Activated T-cell treated with anti-CD3 and anti-CD28 coated beads, Interleukin-2, amount 50 U/mL, for 4 hours (primary cell): Measurements from ENCODE around the gene MUTYH. TPM values are rescaled to one million over a fixed set of nuclear protein-coding genes. Genes with fewer than 3 reads are reported as not detected.
"Not testable (repeated sequence)": the region's sequence is repeated elsewhere in the genome, so short reads cannot be mapped to it uniquely, and the experiment has no call there.

ENCODE experiments used
- ATAC-seq, 2 donors: fragments of 200-7000 bp; cut with Tn5 transposase; one replicate each; pipeline ENCODE4 v1.10.0; 2021
- DNase-seq: peaks from one replicate; pipeline ENCODE4 v3.0.0-alpha.2; 2020
- H3K27me3 Mint-ChIP-seq: one replicate; pipeline ENCODE4 v1.8.0; 2021; ENCODE audit warnings: low read depth, mixed read lengths
- H3K36me3 Mint-ChIP-seq: one replicate; pipeline ENCODE4 v1.8.0; 2022; ENCODE audit warnings: mixed read lengths; ENCODE audit not compliant: insufficient read depth
- H3K4me1 Mint-ChIP-seq: one replicate; pipeline ENCODE4 v1.8.0; 2021; ENCODE audit warnings: low read depth, mixed read lengths
- H3K4me3 Mint-ChIP-seq: one replicate; pipeline ENCODE4 v1.8.0; 2021; ENCODE audit warnings: mild to moderate bottlenecking, moderate library complexity, mixed read lengths
- H3K9me3 Mint-ChIP-seq: one replicate; pipeline ENCODE4 v1.8.0; 2021; ENCODE audit warnings: mixed read lengths
- total RNA-seq, 3 donors: library from RNA; stranded (reverse); gene quantifications; one replicate each; pipeline ENCODE4 v1.2.1, GENCODE V29; 2021

MUTYH gene
- total RNA-seq: 10 to 100 TPM; 52.0 to 57.0 (median 54.4) TPM

- H3K4me1 Mint-ChIP-seq: peaks cover 39% of the 10 kb centered on the region
- H3K36me3 Mint-ChIP-seq: peaks cover 25% of the 10 kb centered on the region
- no peaks in the 10 kb centered on the region for H3K9me3 Mint-ChIP-seq
Measured at GRCh38 chr1:45339789-45340558, at the start of gene MUTYH, which contains the start of gene TOE1. TSS of gene MUTYH (minus strand) at chr1:45340440. CDS start at chr1:45334505, 5,935 bp downstream. TSS of gene TOE1 (plus strand) at chr1:45340170. CDS start at chr1:45340253, 83 bp downstream.

GRCh38 chr1:45386219-45386618 lies 46.0 kb upstream of the MUTYH start:
- DNase-seq (no peak), ATAC-seq (no peak)
- Mint-ChIP-seq H3K36me3 (peaks cover 3% of the 10 kb centered on the region), H3K4me1 (no peaks in the 10 kb centered on the region), H3K4me3 (no peak overlapping the region), H3K27me3 (no peaks in the 10 kb centered on the region), H3K9me3 (no peaks in the 10 kb centered on the region)

More at GRCh38 chr1:45339789-45340558, at the start of gene MUTYH, which contains the start of gene TOE1:
- ATAC-seq: peak; percentile 86 to 89
- H3K4me3 Mint-ChIP-seq: peak within 1 kb of the TSS; percentile 99
- H3K27me3 Mint-ChIP-seq: no peaks in the 10 kb centered on the region
- peak; percentile 89 for DNase-seq

GRCh38 chr1:45385302-45385701 lies 45.1 kb upstream of the MUTYH start:
- H3K36me3 Mint-ChIP-seq: peaks cover 3% of the 10 kb centered on the region
- no peak overlapping the region for H3K4me3 Mint-ChIP-seq
- DNase-seq (no peak), ATAC-seq (no peak)
- no peaks in the 10 kb centered on the region for H3K27me3 Mint-ChIP-seq
- no peaks in the 10 kb centered on the region for H3K9me3 Mint-ChIP-seq
- no peaks in the 10 kb centered on the region for H3K4me1 Mint-ChIP-seq

- H3K36me3 Mint-ChIP-seq, H3K27me3 Mint-ChIP-seq, H3K9me3 Mint-ChIP-seq, H3K4me3 Mint-ChIP-seq, H3K4me1 Mint-ChIP-seq, ATAC-seq, DNase-seq: not testable (repeated sequence)
Measured at GRCh38 chr1:45384213-45384612, 44.0 kb upstream of the MUTYH start.

GRCh38 chr1:45383191-45383590 lies 43.0 kb upstream of the MUTYH start:
- H3K4me3 Mint-ChIP-seq: no peak overlapping the region
- H3K9me3 Mint-ChIP-seq: no peaks in the 10 kb centered on the region
- peaks cover 3% of the 10 kb centered on the region for H3K36me3 Mint-ChIP-seq
- no peaks in the 10 kb centered on the region for H3K27me3 Mint-ChIP-seq
- ATAC-seq (no peak), DNase-seq (no peak)
- H3K4me1 Mint-ChIP-seq: no peaks in the 10 kb centered on the region

- Mint-ChIP-seq H3K36me3 (peaks cover 3% of the 10 kb centered on the region), H3K9me3 (no peaks in the 10 kb centered on the region), H3K27me3 (no peaks in the 10 kb centered on the region), H3K4me3 (no peak overlapping the region), H3K4me1 (no peaks in the 10 kb centered on the region)
- ATAC-seq (no peak), DNase-seq (no peak)
Measured at GRCh38 chr1:45381243-45381642, 41.0 kb upstream of the MUTYH start.

- no peaks in the 10 kb centered on the region for H3K9me3 Mint-ChIP-seq
- no peak overlapping the region for H3K4me3 Mint-ChIP-seq
- H3K27me3 Mint-ChIP-seq: no peaks in the 10 kb centered on the region
- no peak for ATAC-seq
- no peaks in the 10 kb centered on the region for H3K4me1 Mint-ChIP-seq
- peaks cover 3% of the 10 kb centered on the region for H3K36me3 Mint-ChIP-seq
- no peak for DNase-seq
Measured at GRCh38 chr1:45380730-45381129, 40.5 kb upstream of the MUTYH start.

GRCh38 chr1:45380125-45380524 lies 39.9 kb upstream of the MUTYH start:
- H3K9me3 Mint-ChIP-seq: no peaks in the 10 kb centered on the region
- no peak overlapping the region for H3K4me3 Mint-ChIP-seq
- H3K4me1 Mint-ChIP-seq: peaks cover 2% of the 10 kb centered on the region
- no peaks in the 10 kb centered on the region for H3K27me3 Mint-ChIP-seq
- H3K36me3 Mint-ChIP-seq: peaks cover 2% of the 10 kb centered on the region
- DNase-seq (no peak), ATAC-seq (no peak)

- Mint-ChIP-seq H3K9me3 (no peaks in the 10 kb centered on the region), H3K4me1 (peaks cover 3% of the 10 kb centered on the region), H3K4me3 (no peak overlapping the region), H3K27me3 (no peaks in the 10 kb centered on the region), H3K36me3 (peaks cover 2% of the 10 kb centered on the region)
- DNase-seq (no peak), ATAC-seq (no peak)
Measured at GRCh38 chr1:45379524-45379923, 39.3 kb upstream of the MUTYH start.

GRCh38 chr1:45378184-45378583 lies 37.9 kb upstream of the MUTYH start:
- peaks cover 2% of the 10 kb centered on the region for H3K36me3 Mint-ChIP-seq

GRCh38 chr1:45375104-45376090 lies 35.2 kb upstream of the MUTYH start:
- ATAC-seq: no peak

More at GRCh38 chr1:45378184-45378583, 37.9 kb upstream of the MUTYH start:
- Mint-ChIP-seq H3K27me3 (no peaks in the 10 kb centered on the region), H3K9me3 (no peaks in the 10 kb centered on the region), H3K4me1 (peaks cover 8% of the 10 kb centered on the region), H3K4me3 (no peak overlapping the region)
- ATAC-seq (no peak), DNase-seq (no peak)

GRCh38 chr1:45373573-45373972 lies 33.3 kb upstream of the MUTYH start:
- H3K9me3 Mint-ChIP-seq: no peaks in the 10 kb centered on the region
- H3K4me1 Mint-ChIP-seq: peaks cover 8% of the 10 kb centered on the region
- H3K27me3 Mint-ChIP-seq: no peaks in the 10 kb centered on the region

More at GRCh38 chr1:45375104-45376090, 35.2 kb upstream of the MUTYH start:
- DNase-seq: no peak
- H3K4me1 Mint-ChIP-seq: peaks cover 8% of the 10 kb centered on the region
- H3K27me3 Mint-ChIP-seq: no peaks in the 10 kb centered on the region
- no peaks in the 10 kb centered on the region for H3K9me3 Mint-ChIP-seq
- peaks cover 2% of the 10 kb centered on the region for H3K36me3 Mint-ChIP-seq
- H3K4me3 Mint-ChIP-seq: no peak overlapping the region

GRCh38 chr1:45370575-45370974 lies 30.3 kb upstream of the MUTYH start:
- no peak for ATAC-seq
- no peaks in the 10 kb centered on the region for H3K27me3 Mint-ChIP-seq
- no peak overlapping the region for H3K4me3 Mint-ChIP-seq
- H3K4me1 Mint-ChIP-seq: peaks cover 8% of the 10 kb centered on the region
- H3K36me3 Mint-ChIP-seq: peaks cover 2% of the 10 kb centered on the region
- no peaks in the 10 kb centered on the region for H3K9me3 Mint-ChIP-seq
- no peak for DNase-seq

More at GRCh38 chr1:45373573-45373972, 33.3 kb upstream of the MUTYH start:
- DNase-seq: no peak
- H3K4me3 Mint-ChIP-seq: no peak overlapping the region
- peaks cover 2% of the 10 kb centered on the region for H3K36me3 Mint-ChIP-seq
- ATAC-seq: no peak

GRCh38 chr1:45365051-45365450 lies 24.8 kb upstream of the MUTYH start:
- DNase-seq: no peak
- no peaks in the 10 kb centered on the region for H3K9me3 Mint-ChIP-seq
- no peaks in the 10 kb centered on the region for H3K36me3 Mint-ChIP-seq
- no peak overlapping the region for H3K4me3 Mint-ChIP-seq
- H3K4me1 Mint-ChIP-seq: peaks cover 3% of the 10 kb centered on the region
- no peak for ATAC-seq
- H3K27me3 Mint-ChIP-seq: no peaks in the 10 kb centered on the region
